ENCODE data around the gene NEK7. TPM values are rescaled to one million over a fixed set of nuclear protein-coding genes. Genes with fewer than 3 reads are reported as not detected.
"Not testable (repeated sequence)": the region's sequence is repeated elsewhere in the genome, so short reads cannot be mapped to it uniquely, and the experiment has no call there.

NEK7 gene
- total RNA-seq, 1 donor from 2014 or later = 98.1 TPM

DNA sequence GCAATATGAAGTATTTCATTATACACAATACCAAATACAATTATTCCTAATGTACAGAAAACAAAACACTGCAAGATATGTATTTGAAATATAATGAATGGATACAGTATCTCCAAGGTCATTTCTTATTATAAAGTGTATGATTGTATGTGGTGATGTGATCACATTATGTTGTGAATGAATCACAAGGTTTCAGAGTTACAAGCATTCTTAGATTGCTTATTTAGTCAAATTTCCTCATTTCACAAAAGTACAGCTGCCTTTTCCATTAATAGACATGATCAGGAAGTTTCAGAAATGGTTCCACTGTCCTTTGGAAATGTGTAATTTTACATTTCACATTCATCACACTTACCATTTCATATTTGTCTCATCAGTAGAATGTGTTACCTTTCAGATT is 28.3 kb upstream of the NEK7 start:
- Histone ChIP-seq H3K27ac (no peak overlapping the region), H3K9me3 (no peaks in the 10 kb centered on the region), H3K27me3 (ENCODE audit: low read depth) (no peaks in the 10 kb centered on the region), H3K36me3 (no peaks in the 10 kb centered on the region), H3K4me3 (no peak overlapping the region), H3K4me1 (peaks cover 13% of the 10 kb centered on the region)
- no peak for DNase-seq
- intact Hi-C loops (cut with DNase I) = no loop called here
- TF ChIP-seq CTCF (IDR thresholded peaks at IDR 0.05) = no peak
- ATAC-seq = no peak

DNA sequence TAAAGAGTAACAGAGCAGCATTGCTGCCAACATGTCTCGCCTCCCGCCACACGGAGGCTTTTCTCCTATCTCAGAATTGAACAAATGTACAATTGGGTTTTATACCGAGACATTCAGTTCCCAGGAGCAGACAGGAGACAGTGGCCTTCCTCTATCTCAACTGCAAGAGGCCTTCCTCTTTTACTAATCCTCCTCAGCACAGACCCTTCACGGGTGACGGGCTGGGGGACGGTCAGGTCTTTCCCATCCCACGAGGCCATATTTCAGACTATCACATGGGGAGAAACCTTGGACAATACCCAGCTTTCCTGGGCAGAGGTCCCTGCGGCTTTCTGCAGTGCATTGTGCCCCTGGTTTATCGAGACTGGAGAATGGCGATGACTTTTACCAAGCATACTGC is 26.7 kb upstream of the NEK7 start:
- intact Hi-C loops (cut with DNase I) = not testable (repeated sequence)
- H3K4me1 ChIP-seq = peaks cover 13% of the 10 kb centered on the region

GRCh38 chr1:198132060-198132781 is 24.6 kb upstream of the NEK7 start:
- intact Hi-C loops (cut with DNase I) = no loop called here
- ATAC-seq = no peak
- no peak overlapping the region for H3K4me3 ChIP-seq
- H3K27ac ChIP-seq = no peak overlapping the region
- no peak for TF ChIP-seq CTCF (IDR thresholded peaks at IDR 0.05)
- H3K4me1 ChIP-seq = peaks cover 6% of the 10 kb centered on the region
- DNase-seq = no peak
- no peaks in the 10 kb centered on the region for H3K36me3 ChIP-seq
- H3K9me3 ChIP-seq = no peaks in the 10 kb centered on the region
- no peaks in the 10 kb centered on the region for H3K27me3 ChIP-seq (ENCODE audit: low read depth)

More for the DNA sequence above, 26.7 kb upstream of the NEK7 start:
- not testable (repeated sequence) for H3K27ac ChIP-seq; H3K4me3 ChIP-seq; H3K27me3 ChIP-seq (ENCODE audit: low read depth); DNase-seq; H3K9me3 ChIP-seq; ATAC-seq; H3K36me3 ChIP-seq

DNA sequence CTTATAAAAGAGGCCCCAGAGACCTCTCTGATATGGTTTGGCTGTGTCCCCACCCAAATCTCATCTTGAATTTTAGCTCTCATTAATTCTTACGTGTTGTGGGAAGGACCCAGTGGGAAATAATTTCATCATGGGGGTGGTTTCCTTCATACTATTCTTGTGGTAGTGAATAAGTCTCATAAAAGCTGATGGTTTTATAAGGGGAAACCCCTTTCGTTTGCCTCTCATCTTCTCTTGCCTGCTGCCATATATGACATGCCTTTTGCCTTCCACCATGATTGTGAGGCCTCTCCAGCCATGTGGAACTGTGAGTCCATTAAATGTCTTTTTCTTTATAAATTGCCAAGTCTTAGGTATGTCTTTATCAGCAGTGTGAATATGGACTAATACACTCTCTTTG is 22.5 kb upstream of the NEK7 start:
- intact Hi-C loops (cut with DNase I) = no loop called here
- no peak for ATAC-seq

DNA sequence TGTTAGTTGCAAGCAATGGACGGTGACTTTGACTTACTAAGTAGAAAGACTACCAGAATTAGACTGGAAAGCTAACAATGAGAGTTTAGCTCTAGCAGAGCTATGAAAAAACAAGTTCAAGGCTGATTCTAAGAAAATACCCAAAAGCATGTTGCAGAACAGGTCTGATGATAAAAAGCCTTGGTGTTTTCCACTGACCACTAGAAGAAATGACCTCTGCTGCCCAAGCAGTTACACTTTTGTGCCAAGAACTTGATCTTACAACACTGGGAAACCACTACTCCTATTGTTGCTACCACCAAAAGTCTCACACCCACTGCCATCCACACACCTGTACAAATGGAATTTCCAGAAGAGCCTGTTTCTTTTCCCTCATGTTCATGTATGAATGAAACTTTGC is 21.4 kb upstream of the NEK7 start:
- TF ChIP-seq CTCF (IDR thresholded peaks at IDR 0.05) = no peak

More for the DNA sequence above, 22.5 kb upstream of the NEK7 start:
- Histone ChIP-seq H3K4me1 (peaks cover 6% of the 10 kb centered on the region), H3K36me3 (no peaks in the 10 kb centered on the region), H3K27me3 (ENCODE audit: low read depth) (no peaks in the 10 kb centered on the region), H3K4me3 (no peak overlapping the region), H3K9me3 (no peaks in the 10 kb centered on the region), H3K27ac (no peak overlapping the region)
- no peak for TF ChIP-seq CTCF (IDR thresholded peaks at IDR 0.05)
- DNase-seq = no peak

GRCh38 chr1:198141668-198142351 is 15.0 kb upstream of the NEK7 start:
- H3K36me3 ChIP-seq = no peaks in the 10 kb centered on the region
- H3K4me1 ChIP-seq = no peaks in the 10 kb centered on the region
- no peak overlapping the region for H3K27ac ChIP-seq
- no peak for ATAC-seq
- no peak for TF ChIP-seq CTCF (IDR thresholded peaks at IDR 0.05)
- H3K4me3 ChIP-seq = no peak overlapping the region
- DNase-seq = no peak
- no peaks in the 10 kb centered on the region for H3K27me3 ChIP-seq (ENCODE audit: low read depth)
- intact Hi-C loops (cut with DNase I) = no loop called here
- no peaks in the 10 kb centered on the region for H3K9me3 ChIP-seq

More for the DNA sequence above, 21.4 kb upstream of the NEK7 start:
- H3K4me1 ChIP-seq = peaks cover 6% of the 10 kb centered on the region
- no peaks in the 10 kb centered on the region for H3K9me3 ChIP-seq
- H3K27ac ChIP-seq = no peak overlapping the region
- intact Hi-C loops (cut with DNase I) = no loop called here
- H3K4me3 ChIP-seq = no peak overlapping the region
- ATAC-seq (no peak), DNase-seq (no peak)
- H3K36me3 ChIP-seq = no peaks in the 10 kb centered on the region
- H3K27me3 ChIP-seq (ENCODE audit: low read depth) = no peaks in the 10 kb centered on the region

All from lower lobe of right lung (tissue), 2 donors.